Eye (tissue), 1 donor: Measurements from ENCODE around the gene MRAP2.

ENCODE experiments used
- DNase-seq: peaks from one replicate; pipeline ENCODE4 v3.0.0-alpha.2; 2015

Gene MRAP2

GRCh38 chr6:84033523-84034451 lies at the start of gene MRAP2:
Gene MRAP2, plus strand, starts transcription at chr6:84033772. Its CDS starts 21,547 bp downstream, at chr6:84055319.
- DNase-seq = peak; percentile 72

GRCh38 chr6:83984411-83984810 lies 49.2 kb upstream of the MRAP2 start:
- no peak for DNase-seq

GRCh38 chr6:83985308-83985713 lies 48.3 kb upstream of the MRAP2 start:
- no peak for DNase-seq

GRCh38 chr6:83985715-83986114 lies 47.9 kb upstream of the MRAP2 start:
- DNase-seq = no peak

GRCh38 chr6:83998021-83998584 lies 35.5 kb upstream of the MRAP2 start:
- no peak for DNase-seq

- no peak for DNase-seq
These were observed 32.5 kb upstream of the MRAP2 start for GRCh38 chr6:84001119-84001518.

- DNase-seq = no peak
These were observed 31.3 kb upstream of the MRAP2 start for GRCh38 chr6:84002226-84002625.

GRCh38 chr6:84003131-84003530 lies 30.4 kb upstream of the MRAP2 start:
- no peak for DNase-seq

GRCh38 chr6:84003654-84004053 lies 29.9 kb upstream of the MRAP2 start:
- no peak for DNase-seq

- no peak for DNase-seq
These were observed 25.7 kb upstream of the MRAP2 start for GRCh38 chr6:84007871-84008270.

- no peak for DNase-seq
These were observed 20.2 kb upstream of the MRAP2 start for GRCh38 chr6:84013354-84013753.

GRCh38 chr6:84013931-84014330 lies 19.6 kb upstream of the MRAP2 start:
- DNase-seq = no peak

- DNase-seq = no peak
These were observed 17.5 kb upstream of the MRAP2 start for GRCh38 chr6:84016029-84016428.

GRCh38 chr6:84017709-84018452 lies 15.7 kb upstream of the MRAP2 start:
- no peak for DNase-seq

GRCh38 chr6:84018453-84019061 lies 15.0 kb upstream of the MRAP2 start:
- no peak for DNase-seq

- DNase-seq = peak; percentile 63
These were observed 14.3 kb upstream of the MRAP2 start for GRCh38 chr6:84019141-84019841.

- peak; percentile 21 for DNase-seq
These were observed 13.7 kb upstream of the MRAP2 start for GRCh38 chr6:84019842-84020211.

- DNase-seq = no peak
These were observed 11.9 kb upstream of the MRAP2 start for GRCh38 chr6:84021625-84022024.

- no peak for DNase-seq
These were observed 6.8 kb upstream of the MRAP2 start for GRCh38 chr6:84026721-84027164.

GRCh38 chr6:84027340-84028181 lies 6.0 kb upstream of the MRAP2 start:
- DNase-seq = peak; percentile 23

- DNase-seq = no peak
These were observed 5.2 kb upstream of the MRAP2 start for GRCh38 chr6:84028350-84028749.
